MG63 (cell line): ENCODE data around the gene PALD1. TPM values are rescaled to one million over a fixed set of nuclear protein-coding genes. Genes with fewer than 3 reads are reported as not detected.

Source experiments
- DNase-seq: peaks from one replicate; pipeline ENCODE4 v3.0.0-alpha.2; 2020
- H3K27me3 ChIP-seq: fragments of 250-450 bp; sonication (Bioruptor Pico); 2 replicates; pipeline ENCODE4 v1.5.1; 2020; ENCODE audit warnings: mild to moderate bottlenecking, moderate library complexity
- H3K36me3 ChIP-seq: fragments of 250-450 bp; sonication (Bioruptor Pico); 2 replicates; pipeline ENCODE4 v1.5.1; 2020; ENCODE audit warnings: mild to moderate bottlenecking, moderate library complexity
- H3K4me3 ChIP-seq: fragments of 250-450 bp; sonication (Bioruptor Pico); 2 replicates; pipeline ENCODE4 v1.5.1; 2020; ENCODE audit warnings: mild to moderate bottlenecking, moderate library complexity
- H3K9me3 ChIP-seq: fragments of 250-450 bp; sonication (Bioruptor Pico); 2 replicates; pipeline ENCODE4 v1.5.1; 2020; ENCODE audit warnings: mild to moderate bottlenecking, moderate library complexity
- total RNA-seq: library from RNA; depleted of rRNA; stranded (reverse); fragments of >200 nt; shearing (Covaris generic); gene quantifications from 2 replicates; pipeline ENCODE4 v1.2.3, GENCODE V29; 2014; ENCODE audit warnings: low replicate concordance

PALD1 gene
- total RNA-seq, 1 experiment from 2014 or later = 7.8 TPM

DNA sequence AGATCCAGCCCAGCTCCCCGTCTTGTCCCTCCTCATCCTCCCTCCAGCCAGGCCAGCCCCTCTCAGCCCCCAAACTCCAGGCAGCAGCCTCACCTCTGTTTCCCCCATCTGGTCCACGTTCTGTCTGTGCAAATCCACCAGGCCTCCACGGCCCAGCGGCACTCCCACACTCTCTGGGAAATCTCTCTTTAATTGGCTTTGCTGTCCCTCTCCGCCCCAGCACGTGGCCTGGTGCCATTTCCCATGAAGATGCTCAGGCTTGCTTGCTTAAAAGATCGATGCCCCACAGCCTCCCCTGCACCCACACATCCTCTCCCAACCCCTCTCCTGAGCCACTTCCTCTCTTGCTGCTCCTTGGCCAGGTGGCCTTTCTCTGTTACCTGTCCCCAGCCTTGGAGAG is 84.7 kb downstream of the PALD1 start:
- H3K36me3 ChIP-seq = no peaks in the 10 kb centered on the region
- H3K9me3 ChIP-seq = no peaks in the 10 kb centered on the region
- no peak overlapping the region for H3K4me3 ChIP-seq
- no peaks in the 10 kb centered on the region for H3K27me3 ChIP-seq
- no peak for DNase-seq

DNA sequence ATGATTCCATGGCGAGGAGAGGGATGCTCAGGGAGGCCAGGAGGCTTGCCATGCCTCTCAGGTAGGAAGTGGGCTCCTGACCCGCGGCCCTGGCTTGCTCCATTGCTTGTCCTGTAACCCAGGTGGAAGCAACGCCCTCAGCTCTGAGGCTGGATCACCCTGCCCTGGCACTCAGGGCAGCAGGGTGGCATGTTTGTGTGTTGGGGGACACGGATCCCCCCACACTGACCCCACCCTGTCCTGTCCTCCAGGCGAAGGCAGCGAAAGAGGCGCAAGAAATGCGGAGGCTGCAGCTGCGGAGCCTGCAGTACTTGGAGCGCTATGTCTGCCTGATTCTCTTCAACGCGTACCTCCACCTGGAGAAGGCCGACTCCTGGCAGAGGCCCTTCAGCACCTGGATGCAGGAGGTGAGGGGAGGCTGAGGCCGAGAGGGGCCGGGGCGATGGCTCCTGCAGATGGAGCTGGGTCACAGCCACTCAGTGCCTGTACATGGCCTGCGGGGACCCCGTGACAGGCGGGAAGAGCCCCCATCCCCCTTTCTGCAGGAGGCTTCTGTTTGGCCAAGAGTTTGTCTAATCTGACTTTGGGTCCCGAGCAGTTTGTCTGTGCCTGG is 85.7 kb downstream of the PALD1 start:
- DNase-seq = no peak
- no peaks in the 10 kb centered on the region for H3K9me3 ChIP-seq
- no peaks in the 10 kb centered on the region for H3K27me3 ChIP-seq
- no peaks in the 10 kb centered on the region for H3K36me3 ChIP-seq
- no peak overlapping the region for H3K4me3 ChIP-seq

DNA sequence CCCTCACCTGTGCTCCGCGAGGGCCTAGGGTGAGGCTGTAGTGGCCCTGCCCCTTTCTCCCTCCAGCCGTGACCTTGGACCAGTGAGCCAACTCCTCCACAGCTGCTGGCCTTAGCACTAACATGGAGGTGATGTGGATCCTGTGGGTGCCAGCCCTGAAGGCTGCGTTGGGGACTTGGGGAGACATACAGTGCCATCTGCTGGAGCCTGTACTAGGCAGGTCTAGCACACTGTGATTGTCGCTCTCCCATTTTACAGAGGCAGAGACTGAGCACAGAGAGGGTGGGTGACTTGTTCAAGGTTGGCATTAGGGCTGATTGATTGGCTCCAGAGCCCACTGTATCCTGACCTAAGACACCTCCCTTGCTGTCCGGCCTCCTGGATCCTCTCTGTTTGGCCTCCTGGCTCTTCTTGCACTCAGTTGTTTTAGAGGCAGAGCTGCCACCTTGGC is 86.4 kb downstream of the PALD1 start:
- Histone ChIP-seq H3K36me3 (no peaks in the 10 kb centered on the region), H3K27me3 (no peaks in the 10 kb centered on the region), H3K9me3 (no peaks in the 10 kb centered on the region), H3K4me3 (no peak overlapping the region)
- DNase-seq = no peak

DNA sequence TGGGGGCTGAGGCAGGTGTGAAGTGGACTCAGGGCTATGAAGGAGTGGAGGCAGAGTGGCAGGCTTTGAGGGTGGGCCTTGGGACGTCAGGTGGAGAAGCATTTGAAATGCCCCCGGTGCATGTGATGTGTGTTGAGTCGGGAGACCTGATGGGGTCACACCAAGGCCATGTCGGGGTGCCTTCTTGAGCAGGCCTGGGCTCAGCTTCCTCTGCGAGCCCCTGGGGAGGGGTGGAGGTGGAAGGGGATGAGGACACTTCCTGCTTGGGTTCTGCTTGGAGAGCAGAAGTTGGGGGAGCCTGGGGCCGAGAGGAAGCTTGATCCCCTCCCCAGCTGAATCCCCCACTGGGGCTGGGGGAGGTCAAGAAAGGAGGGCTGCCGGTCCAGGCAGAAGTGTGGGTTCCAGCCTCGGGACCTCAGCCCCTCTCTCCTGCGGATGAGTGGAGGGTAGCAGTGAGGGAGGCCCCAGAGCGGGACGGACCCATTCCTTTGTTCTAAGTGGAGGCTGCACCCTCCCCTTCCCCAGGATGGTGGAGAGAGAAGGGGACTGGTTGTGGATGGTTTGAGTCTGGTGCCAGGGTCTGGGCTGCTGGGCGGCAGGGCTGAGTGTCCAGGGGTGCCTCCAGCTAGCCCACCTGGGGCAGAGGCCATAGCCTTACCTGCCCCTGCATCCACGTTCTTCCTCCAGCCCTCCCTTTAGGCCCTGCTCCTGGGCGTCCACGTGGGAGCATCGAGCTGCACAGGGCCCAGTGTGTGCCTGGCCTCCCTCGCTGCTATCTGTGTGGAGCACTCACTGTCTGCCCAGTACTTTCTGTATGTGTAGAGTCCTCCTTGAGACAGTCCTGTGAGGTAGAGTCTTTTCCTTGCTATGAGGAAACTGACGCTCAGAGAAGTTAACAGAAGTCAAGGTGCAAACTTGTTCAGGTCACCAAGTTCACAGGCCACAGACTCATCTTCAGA is 87.3 kb downstream of the PALD1 start:
- Histone ChIP-seq H3K27me3 (no peaks in the 10 kb centered on the region), H3K4me3 (no peak overlapping the region), H3K9me3 (no peaks in the 10 kb centered on the region), H3K36me3 (no peaks in the 10 kb centered on the region)
- DNase-seq = no peak

DNA sequence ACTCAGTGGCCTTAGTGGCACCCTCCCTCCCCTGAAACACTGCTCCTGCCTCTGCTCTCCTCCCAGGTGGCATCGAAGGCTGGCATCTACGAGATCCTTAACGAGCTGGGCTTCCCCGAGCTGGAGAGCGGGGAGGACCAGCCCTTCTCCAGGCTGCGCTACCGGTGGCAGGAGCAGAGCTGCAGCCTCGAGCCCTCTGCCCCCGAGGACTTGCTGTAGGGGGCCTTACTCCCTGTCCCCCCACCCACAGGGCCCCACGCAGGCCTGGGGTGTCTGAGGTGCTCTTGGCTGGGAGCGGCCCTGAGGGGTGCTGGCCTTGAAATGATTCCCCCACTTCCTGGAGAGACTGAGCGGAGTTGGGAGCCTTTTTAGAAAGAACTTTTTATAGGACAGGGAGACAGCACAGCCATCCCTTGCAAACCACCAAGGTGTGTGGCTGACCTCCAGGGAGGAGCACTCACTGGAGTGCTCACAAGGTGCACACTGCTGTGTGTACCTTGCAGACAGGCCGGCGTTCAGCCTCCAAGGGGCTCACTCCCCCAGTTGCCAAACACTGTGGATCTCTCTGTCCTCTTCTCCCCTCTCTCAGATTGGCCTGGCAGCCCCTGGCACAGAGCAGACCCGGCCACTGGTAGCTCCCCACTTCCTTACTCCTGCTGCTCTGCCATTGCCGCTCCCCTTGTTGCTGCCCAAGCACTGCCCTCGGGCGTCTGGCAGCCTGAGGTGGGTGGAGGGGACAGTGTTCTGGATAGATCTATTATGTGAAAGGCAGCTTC is 88.1 kb downstream of the PALD1 start:
- Histone ChIP-seq H3K4me3 (no peak overlapping the region), H3K36me3 (no peaks in the 10 kb centered on the region), H3K9me3 (no peaks in the 10 kb centered on the region), H3K27me3 (no peaks in the 10 kb centered on the region)
- DNase-seq = no peak

DNA sequence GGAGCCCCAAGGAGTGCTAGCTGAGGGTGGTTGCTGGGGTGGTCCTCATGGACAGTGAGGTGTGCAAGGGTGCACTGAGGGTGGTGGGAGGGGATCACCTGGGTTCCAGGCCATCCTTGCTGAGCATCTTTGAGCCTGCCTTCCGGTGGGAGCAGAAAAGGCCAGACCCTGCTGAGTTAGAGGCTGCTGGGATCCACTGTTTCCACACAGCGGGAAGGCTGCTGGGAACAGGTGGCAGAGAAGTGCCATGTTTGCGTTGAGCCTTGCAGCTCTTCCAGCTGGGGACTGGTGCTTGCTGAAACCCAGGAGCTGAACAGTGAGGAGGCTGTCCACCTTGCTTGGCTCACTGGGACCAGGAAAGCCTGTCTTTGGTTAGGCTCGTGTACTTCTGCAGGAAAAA is 89.0 kb downstream of the PALD1 start:
- H3K36me3 ChIP-seq = no peaks in the 10 kb centered on the region
- no peaks in the 10 kb centered on the region for H3K27me3 ChIP-seq
- DNase-seq = no peak
- H3K4me3 ChIP-seq = no peak overlapping the region
- H3K9me3 ChIP-seq = no peaks in the 10 kb centered on the region

DNA sequence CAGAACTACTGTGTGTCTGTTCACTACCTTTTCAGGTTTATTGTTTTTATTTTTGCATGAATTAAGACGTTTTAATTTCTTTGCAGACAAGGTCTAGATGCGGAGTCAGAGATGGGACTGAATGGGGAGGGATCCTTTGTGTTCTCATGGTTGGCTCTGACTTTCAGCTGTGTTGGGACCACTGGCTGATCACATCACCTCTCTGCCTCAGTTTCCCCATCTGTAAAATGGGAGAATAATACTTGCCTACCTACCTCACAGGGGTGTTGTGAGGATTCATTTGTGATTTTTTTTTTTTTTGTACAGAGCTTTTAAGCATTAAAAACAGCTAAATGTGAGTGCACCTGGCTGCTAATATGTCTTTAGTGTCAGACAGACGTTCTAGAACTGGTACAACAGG is 89.5 kb downstream of the PALD1 start:
- H3K27me3 ChIP-seq = no peaks in the 10 kb centered on the region
- DNase-seq = no peak
- H3K9me3 ChIP-seq = no peaks in the 10 kb centered on the region
- H3K4me3 ChIP-seq = no peak overlapping the region
- no peaks in the 10 kb centered on the region for H3K36me3 ChIP-seq

DNA sequence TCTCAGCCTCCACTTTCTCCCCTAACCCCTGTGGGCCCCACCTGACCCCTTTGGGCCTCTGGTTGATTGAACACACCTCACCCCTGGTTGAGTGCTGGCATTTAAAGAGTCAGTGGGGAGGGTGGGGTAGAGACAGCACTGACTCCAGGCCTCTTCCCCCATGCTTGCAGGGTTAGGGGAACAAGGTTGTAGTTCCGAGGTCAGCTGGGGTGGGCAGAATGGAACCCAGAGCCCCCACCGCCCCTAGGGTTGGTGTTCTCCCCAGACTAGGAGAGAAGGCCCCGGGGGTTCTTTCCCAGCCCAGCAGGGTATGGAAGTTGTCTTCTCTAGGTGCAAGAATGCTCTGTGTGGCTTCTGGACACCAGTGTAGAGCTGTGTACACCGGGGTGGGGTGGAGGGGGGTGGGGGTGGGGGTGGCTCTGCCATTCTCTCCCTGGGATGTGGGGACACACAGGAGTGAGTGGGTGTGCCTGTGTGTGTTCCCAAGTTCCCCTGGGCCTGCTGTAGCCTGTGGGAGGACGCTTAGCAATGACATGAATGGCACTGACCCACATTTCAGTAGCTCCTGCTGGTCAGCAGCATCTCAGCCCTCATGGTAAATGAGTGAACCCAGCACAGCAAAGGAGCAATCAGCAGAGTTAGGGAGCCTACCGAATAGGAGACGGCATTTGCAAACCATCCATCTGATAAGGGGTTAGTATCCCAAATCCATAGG is 90.4 kb downstream of the PALD1 start:
- no peak for DNase-seq
- no peaks in the 10 kb centered on the region for H3K27me3 ChIP-seq
- H3K36me3 ChIP-seq = no peaks in the 10 kb centered on the region

DNA sequence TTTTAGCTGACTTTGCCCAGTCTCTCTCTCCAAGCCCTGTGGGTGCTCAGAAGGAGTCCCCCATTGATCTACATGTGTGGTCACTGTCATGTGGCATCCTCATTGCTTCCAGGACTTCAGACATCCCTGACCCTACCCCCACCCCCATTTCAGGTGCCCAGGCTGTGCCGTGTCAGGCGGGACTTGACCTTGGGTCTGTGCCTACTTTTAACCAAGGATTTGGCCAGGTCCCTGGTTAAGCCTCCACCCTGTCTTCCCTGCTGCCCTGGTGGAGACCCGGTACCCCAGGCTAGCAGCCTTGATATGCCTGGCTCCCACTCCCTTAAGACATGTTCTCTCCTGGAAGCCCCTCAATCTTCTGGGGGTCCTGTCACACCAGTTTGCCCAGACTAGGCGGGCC is 92.7 kb downstream of the PALD1 start:
- H3K27me3 ChIP-seq = no peaks in the 10 kb centered on the region
- no peaks in the 10 kb centered on the region for H3K36me3 ChIP-seq
- DNase-seq = no peak
- H3K4me3 ChIP-seq = no peak overlapping the region
- no peaks in the 10 kb centered on the region for H3K9me3 ChIP-seq

More for the DNA sequence above, 90.4 kb downstream of the PALD1 start:
- no peaks in the 10 kb centered on the region for H3K9me3 ChIP-seq
- H3K4me3 ChIP-seq = no peak overlapping the region

DNA sequence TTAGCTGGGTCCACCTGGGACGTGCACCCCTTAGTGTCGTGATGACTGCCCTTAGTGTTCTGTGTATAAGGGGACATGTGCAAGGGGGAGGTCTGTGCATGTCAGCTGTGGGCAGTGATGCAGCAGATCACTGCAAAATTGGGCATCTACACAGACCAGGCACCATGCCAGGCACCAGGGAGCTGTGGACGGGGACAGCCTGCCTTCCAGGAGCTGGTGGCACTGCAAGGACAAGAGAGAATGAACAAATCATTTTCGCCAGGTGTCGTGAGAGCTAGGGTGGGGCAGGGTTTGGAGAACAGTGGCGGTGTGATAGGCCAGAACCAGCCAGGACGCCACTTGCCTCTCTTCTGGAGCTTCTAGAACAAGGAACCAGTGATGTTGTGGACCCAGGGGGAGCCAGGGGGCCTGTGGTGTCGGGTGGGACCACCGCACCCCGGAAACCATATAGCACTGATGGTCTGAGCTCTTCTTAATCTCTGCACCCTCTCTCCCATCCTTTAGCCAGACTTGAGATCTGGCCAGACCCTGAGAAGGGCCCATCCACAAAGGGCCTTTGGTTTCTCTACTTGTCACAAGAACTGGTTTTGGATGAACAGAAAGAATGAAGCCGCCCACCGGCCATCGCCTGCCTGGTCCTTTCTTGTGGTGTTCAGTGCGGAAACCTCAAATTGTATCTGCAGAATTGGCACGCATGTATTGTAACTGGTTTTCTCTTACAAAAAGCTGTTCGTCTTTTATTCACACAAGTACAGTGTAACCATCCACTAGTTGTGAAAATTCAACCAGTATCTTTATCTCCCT is 93.3 kb downstream of the PALD1 start:
- no peaks in the 10 kb centered on the region for H3K36me3 ChIP-seq
- no peaks in the 10 kb centered on the region for H3K27me3 ChIP-seq
- no peaks in the 10 kb centered on the region for H3K9me3 ChIP-seq
- no peak overlapping the region for H3K4me3 ChIP-seq
- DNase-seq = no peak

DNA sequence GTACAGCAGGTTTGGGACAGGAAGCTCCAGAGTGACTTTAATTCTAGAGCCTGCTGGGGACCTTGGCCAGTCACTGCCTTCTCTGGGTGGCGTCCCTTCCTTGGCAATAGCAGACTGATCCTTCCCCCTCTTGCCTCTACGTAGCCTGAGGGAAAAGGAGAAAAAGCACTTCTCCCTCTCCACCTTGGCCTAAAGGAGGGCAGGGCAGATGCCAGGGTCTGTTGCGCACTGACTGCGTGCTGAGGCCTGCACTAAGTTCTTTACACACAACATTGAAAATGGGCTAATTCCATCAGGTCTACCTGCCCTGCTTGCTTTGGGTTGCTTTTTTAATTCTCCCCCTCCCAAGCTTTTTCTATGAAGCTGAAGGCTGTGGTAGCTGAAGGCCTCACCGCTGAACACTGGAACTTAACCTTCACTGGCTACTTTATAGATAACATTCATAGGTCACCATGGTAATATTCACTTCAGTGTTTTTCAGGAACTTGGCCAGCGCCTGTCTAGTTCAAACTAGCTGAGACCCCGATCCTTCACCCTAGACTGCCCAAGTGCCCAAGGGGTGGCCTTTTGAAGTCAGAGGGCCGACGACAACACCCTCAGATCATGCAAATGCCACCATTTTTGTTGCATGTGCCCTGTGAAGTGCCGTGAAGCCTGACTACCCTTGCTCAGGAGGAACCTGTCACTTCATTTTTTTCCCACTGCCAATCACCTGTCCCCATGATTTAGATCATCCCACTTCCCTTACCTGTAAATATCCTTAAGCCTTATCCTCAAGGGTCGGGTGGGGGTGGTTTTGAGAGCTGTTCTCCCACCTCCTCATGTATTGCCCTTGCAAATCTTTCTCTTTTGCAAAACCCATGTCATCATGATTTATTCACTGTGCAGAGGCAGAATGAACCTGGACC is 95.3 kb downstream of the PALD1 start:
- H3K36me3 ChIP-seq = no peaks in the 10 kb centered on the region
- H3K4me3 ChIP-seq = no peak overlapping the region
- no peaks in the 10 kb centered on the region for H3K9me3 ChIP-seq
- no peak for DNase-seq
- H3K27me3 ChIP-seq = no peaks in the 10 kb centered on the region

DNA sequence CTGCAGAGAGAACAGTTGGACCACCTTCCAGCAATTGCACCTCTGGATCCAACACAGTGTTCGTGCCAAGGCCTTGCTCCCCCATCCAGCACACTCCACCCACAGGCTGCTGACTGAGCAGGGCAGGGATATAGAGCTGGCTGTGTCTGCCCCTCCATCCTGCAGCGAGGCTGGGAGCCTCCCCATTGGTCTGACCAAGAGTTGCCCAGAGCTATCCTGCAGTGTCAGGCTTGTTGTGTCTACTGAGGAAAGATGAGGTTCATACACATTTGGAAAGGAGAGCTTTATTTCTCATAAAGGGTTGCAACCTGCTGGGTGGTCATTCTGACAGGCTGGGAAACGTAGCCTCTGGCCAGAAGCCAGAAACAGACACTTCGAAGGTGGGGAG is 96.9 kb downstream of the PALD1 start:
- Histone ChIP-seq H3K9me3 (no peaks in the 10 kb centered on the region), H3K27me3 (no peaks in the 10 kb centered on the region), H3K36me3 (no peaks in the 10 kb centered on the region), H3K4me3 (no peak overlapping the region)
- no peak for DNase-seq

DNA sequence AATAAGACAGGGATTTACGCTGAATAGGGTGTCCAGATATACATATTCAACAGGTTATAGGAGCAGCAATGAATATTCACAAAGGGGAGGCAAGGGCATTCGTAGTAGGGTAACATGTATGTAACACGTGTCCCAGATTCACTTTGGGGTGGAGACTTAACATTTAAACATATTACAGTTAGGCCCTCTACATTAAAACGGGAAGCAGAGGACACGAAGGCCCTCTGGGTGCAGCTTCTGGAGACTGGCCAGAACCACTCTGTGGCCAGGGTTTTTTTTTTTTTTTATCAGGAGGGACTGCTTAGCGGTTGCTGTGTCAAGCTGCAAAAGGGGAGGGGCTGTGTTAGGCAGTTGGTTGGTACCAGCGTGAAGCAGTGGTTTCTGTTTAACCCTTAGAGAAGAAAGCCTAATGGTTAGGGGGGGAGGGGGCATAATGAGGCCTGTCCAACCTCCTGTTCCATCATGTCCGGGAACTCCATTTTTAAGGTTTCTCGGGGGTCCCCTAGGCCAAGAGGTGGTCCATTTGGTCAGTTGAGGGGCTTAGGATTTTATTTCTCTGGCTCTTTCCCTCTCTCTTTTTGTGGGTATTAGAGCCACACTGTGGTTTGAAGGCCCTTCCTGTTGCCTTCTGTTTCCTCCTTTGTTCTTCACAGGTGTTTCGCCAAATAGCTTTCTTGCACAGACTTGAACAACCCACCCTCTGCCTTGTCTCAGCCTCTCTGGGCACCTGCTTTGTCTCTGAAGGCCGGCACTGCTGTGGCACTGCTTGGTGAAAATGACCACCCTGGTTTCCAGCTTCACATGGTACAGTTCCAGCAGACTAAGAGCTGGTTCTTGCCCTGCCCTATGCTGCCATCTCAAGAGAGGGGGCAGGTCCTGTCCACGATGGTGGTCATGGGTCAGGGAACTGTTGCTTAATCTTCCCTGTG is 97.6 kb downstream of the PALD1 start:
- Histone ChIP-seq H3K36me3 (no peaks in the 10 kb centered on the region), H3K9me3 (no peaks in the 10 kb centered on the region), H3K27me3 (no peaks in the 10 kb centered on the region), H3K4me3 (no peak overlapping the region)
- DNase-seq = peak; percentile 35

DNA sequence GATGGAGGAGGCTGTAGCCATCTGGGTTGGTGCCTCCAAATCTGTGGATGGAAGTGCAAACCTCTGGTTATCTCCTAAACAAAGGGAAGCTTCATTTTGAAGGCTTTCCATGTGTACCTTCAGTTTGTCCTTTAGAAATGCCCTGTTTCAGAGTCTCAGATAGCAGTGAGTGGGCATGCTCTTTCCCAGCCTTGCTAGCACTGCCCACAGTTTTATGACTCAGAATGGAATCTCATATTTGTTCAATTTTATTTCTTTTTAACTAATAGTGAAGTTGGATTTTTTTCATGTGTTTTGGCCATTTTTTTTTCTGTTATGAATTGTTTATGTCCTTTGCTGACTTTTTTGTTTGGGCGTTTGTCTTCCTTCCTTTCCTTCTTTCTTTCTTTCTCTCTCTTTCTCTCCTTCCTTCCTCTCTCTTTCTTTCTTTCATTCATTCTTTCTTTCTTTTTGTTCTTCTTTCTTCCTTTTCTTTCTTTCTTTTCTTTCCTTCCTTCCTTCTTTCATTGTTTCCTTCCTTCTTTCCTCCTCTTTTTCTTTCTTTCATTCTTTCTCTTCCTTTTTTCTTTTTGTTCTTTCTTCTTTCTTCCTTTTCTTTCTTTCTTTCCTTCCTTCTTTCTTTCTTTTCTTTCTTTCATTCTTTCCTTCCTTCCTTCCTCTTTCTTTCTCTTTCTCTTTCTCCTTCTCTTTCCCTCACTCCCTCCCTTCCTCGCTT is 98.4 kb downstream of the PALD1 start:
- no peaks in the 10 kb centered on the region for H3K27me3 ChIP-seq
- no peak for DNase-seq
- H3K9me3 ChIP-seq = no peaks in the 10 kb centered on the region
- no peaks in the 10 kb centered on the region for H3K36me3 ChIP-seq
- no peak overlapping the region for H3K4me3 ChIP-seq
